Testis (tissue), 3 donors: ENCODE results near the gene SLC28A3. TPM values are rescaled to one million over a fixed set of nuclear protein-coding genes. Genes with fewer than 3 reads are reported as not detected.
"Not testable (repeated sequence)": the region's sequence is repeated elsewhere in the genome, so short reads cannot be mapped to it uniquely, and the experiment has no call there.

Experiments used
- DNase-seq: peaks from one replicate; pipeline ENCODE4 v3.0.0-alpha.2; 2019
- H3K27ac ChIP-seq, 2 donors: fragments of 200-600 bp; sonication (generic); one replicate each; pipeline ENCODE4 v1.5.1; 2019
- H3K27me3 ChIP-seq: fragments of 200-600 bp; sonication (generic); one replicate; pipeline ENCODE4 v1.5.1; 2019
- H3K36me3 ChIP-seq: fragments of 200-600 bp; sonication (generic); one replicate; pipeline ENCODE4 v1.5.1; 2017; ENCODE audit warnings: low read depth; ENCODE audit errors: missing control alignments
- H3K4me1 ChIP-seq: fragments of 200-600 bp; sonication (generic); one replicate; pipeline ENCODE4 v1.5.1; 2019
- H3K4me3 ChIP-seq, 2 donors: fragments of 200-600 bp; sonication (generic); one replicate each; pipeline ENCODE4 v1.5.1; 2017 to 2019
- H3K9me3 ChIP-seq: fragments of 200-600 bp; sonication (generic); one replicate; pipeline ENCODE4 v1.5.1; 2017
- POLR2A ChIP-seq: fragments of 450-650 bp; IDR thresholded peaks from one replicate; pipeline ENCODE4 v1.6.1; 2017; ENCODE audit warnings: antibody characterized with exemption, mild to moderate bottlenecking, moderate library complexity
- WGBS, 2 donors: methylation state at CpG; one replicate each; pipeline ENCODE4 v1.1.5; 2018; 5-methylcytosine and 5-hydroxymethylcytosine counted together
- intact Hi-C: fragments of 100-400 bp; cut with DNase I; formaldehyde crosslinking; loops from one replicate; pipeline ENCODE4 v1.15.1; 2023; ENCODE audit warnings: low total_unique reads
- polyA plus RNA-seq: library from polyadenylated mRNA; stranded (reverse); fragments of 350-450 nt; fragmentation: Illumina TruSeq; extraction: RNeasy Lipid Tissue Mini Kit (QIAGEN cat#74804); gene quantifications from one replicate; pipeline ENCODE4 v1.2.3, GENCODE V29; 2014; ENCODE audit warnings: low read depth, low replicate concordance; ENCODE audit not compliant: insufficient read depth
- total RNA-seq, 2 donors: library from RNA; depleted of rRNA; stranded (reverse); fragments of >200 nt; gene quantifications; one replicate each; pipeline ENCODE4 v1.2.3, GENCODE V29; 2016
- TF ChIP-seq, protein P1 (sequence below), 3 experiments: fragments of 450-650 bp in 2 of 3; fragments of 200-600 bp in 1 of 3; sonication (generic) in 1 of 3; IDR thresholded peaks; one replicate each; pipeline ENCODE4 v1.5.1; 2016 to 2019; ENCODE audit warnings: antibody characterized with exemption in 3 of 3, mild to moderate bottlenecking in 2 of 3, moderate library complexity in 1 of 3

Gene SLC28A3
- total and polyA plus RNA-seq, 3 donors from 2014 or later, result 0.08 to 1.7 (median 0.31) TPM

DNA sequence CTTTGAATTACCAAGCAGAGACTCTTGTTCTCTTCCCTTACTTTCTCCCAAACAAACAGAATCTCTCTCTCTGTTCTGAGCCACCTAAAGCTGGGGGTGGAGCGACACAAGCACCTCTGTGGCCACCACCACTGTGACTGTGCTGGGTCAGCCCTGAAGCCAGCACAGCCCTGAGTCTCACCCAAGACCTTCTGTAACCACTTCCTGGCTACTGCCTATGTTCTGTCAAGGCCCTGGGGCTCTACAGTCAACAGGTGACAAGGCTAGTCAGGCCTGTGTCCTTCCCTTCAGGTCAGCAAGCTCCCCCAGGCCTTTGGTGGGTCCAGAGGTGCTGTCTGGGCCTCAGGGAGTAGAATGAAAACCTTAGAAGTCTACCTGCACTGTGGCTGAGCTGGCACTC, 26.1 kb upstream of the SLC28A3 start:
- Histone ChIP-seq H3K27ac (peak overlapping the region; percentile 19 to 72), H3K9me3 (no peaks in the 10 kb centered on the region), H3K36me3 (no peaks in the 10 kb centered on the region), H3K4me3 (no peak overlapping the region), H3K27me3 (no peaks in the 10 kb centered on the region), H3K4me1 (no peaks in the 10 kb centered on the region)
- DNase-seq, result no peak
- intact Hi-C loops, result no loop called here
- no peak for TF ChIP-seq POLR2A
- TF ChIP-seq, protein P1, sequence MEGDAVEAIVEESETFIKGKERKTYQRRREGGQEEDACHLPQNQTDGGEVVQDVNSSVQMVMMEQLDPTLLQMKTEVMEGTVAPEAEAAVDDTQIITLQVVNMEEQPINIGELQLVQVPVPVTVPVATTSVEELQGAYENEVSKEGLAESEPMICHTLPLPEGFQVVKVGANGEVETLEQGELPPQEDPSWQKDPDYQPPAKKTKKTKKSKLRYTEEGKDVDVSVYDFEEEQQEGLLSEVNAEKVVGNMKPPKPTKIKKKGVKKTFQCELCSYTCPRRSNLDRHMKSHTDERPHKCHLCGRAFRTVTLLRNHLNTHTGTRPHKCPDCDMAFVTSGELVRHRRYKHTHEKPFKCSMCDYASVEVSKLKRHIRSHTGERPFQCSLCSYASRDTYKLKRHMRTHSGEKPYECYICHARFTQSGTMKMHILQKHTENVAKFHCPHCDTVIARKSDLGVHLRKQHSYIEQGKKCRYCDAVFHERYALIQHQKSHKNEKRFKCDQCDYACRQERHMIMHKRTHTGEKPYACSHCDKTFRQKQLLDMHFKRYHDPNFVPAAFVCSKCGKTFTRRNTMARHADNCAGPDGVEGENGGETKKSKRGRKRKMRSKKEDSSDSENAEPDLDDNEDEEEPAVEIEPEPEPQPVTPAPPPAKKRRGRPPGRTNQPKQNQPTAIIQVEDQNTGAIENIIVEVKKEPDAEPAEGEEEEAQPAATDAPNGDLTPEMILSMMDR (IDR thresholded peaks at IDR 0.05), result no peak
- WGBS, 2 donors, result 74 to 100% methylated on average over 1 of the region's 1 CpG

DNA sequence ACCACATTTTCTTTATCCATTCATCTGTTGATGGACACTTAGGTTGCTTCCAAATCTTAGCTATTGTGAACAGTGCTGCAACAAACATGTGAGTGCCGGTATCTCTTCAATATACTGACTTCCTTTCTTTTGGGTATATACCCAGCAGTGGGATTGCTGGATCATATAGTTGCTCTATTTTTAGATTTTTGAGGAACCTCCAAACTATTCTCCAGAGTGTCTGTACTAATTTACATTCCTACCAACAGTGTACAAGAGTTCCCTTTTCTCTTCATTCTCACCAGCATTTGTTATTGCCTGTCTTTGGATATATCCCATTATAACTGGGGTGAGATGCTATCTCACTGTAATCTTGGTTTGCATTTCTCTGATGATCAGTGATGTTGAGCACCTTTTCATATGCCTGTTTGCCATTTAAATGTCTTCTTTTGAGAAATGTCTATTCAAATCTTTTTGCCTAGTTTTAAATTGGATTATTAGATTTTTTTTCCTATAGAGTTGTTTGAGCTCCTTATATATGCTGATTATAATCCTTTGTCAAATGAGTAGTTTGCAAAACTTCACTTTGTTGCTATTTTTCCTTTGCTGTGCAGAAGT, 24.4 kb upstream of the SLC28A3 start:
- H3K9me3 ChIP-seq, H3K27ac ChIP-seq, DNase-seq, H3K27me3 ChIP-seq, H3K4me3 ChIP-seq, H3K36me3 ChIP-seq, intact Hi-C loops, H3K4me1 ChIP-seq: not testable (repeated sequence)
- 75 to 90% methylated on average over 1 of the region's 1 CpG for WGBS, 2 donors

DNA sequence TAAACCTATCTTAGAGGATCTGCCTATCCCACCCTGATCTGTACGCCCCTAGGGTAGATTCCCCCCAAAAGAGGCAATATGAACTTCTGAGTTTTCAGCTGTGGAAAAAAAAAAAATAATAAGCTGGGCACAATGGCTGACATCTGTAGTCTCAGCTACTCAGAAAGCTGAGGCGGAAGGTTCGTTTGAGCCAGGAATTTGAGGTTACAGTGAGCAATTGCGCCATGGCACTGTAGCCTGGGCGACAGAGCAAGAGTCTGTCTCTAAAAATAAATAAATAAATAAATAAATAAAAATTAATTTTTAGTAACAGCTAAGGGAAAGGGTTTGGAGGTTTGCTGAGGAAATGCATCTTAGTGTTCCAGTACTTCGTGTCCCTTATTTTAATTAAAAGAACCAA, 21.1 kb upstream of the SLC28A3 start:
- Histone ChIP-seq H3K36me3 (no peaks in the 10 kb centered on the region), H3K4me3 (peak overlapping the region in 1 of 2 donors; percentile 13), H3K27me3 (no peaks in the 10 kb centered on the region), H3K27ac (no peak overlapping the region), H3K4me1 (no peaks in the 10 kb centered on the region), H3K9me3 (no peaks in the 10 kb centered on the region)
- intact Hi-C loops, result no loop called here
- WGBS, 2 donors, result 42% methylated on average over 6 of the region's 6 CpGs
- no peak for TF ChIP-seq POLR2A
- TF ChIP-seq, protein P1 (IDR thresholded peaks at IDR 0.05), result no peak
- no peak for DNase-seq

DNA sequence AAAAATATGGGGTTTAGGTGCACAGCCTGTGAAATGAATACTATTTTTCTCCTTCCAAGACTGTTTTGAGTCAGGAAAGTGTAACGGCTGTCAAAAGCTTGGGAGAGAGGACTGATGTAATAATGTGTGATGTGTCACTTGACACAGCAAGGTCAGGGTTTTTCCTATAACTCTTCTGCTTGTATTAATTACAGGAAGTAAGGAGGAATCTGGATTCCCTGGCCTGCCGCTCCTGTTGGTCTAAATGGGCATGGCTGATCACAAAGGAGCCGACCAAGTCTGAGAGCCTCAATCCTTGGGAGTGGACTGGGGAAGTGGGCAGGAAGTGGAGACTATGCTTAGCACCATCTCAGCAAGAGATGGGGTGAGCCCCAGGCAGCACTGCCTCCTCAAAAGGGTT, 16.7 kb upstream of the SLC28A3 start:
- intact Hi-C loops, result no loop called here
- H3K27me3 ChIP-seq, result no peaks in the 10 kb centered on the region
- no peak for DNase-seq
- no peak for TF ChIP-seq POLR2A
- TF ChIP-seq, protein P1 (IDR thresholded peaks at IDR 0.05), result no peak
- H3K9me3 ChIP-seq, result no peaks in the 10 kb centered on the region
- H3K4me1 ChIP-seq, result no peaks in the 10 kb centered on the region
- H3K27ac ChIP-seq, result no peak overlapping the region
- no peak overlapping the region for H3K4me3 ChIP-seq
- H3K36me3 ChIP-seq, result no peaks in the 10 kb centered on the region
- WGBS, 2 donors, result 73 to 80% methylated on average over 3 of the region's 3 CpGs

DNA sequence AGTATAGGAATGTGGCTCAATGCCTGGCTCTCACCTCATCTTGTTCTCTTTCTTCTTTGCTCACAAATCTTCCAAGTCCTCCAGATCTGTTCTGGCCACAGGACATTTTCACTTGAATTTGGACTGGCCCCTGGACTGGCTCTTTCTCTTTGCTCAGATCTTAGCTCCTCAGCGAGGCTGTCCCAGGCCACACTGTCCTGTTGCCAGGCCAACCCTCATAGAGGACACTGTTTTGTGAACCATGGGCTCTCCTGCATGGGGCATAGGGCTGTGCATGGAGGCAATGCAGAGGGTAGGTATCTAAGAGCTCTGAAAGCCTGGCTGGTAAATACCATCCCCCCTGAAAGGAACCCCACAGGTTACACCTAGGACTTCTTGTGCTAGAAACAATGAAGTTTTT, 13.5 kb upstream of the SLC28A3 start:
- H3K36me3 ChIP-seq, result no peaks in the 10 kb centered on the region
- no peaks in the 10 kb centered on the region for H3K9me3 ChIP-seq
- no peak overlapping the region for H3K4me3 ChIP-seq
- intact Hi-C loops, result no loop called here
- DNase-seq, result no peak
- H3K4me1 ChIP-seq, result no peaks in the 10 kb centered on the region
- no peaks in the 10 kb centered on the region for H3K27me3 ChIP-seq
- 78 to 94% methylated on average over 1 of the region's 1 CpG for WGBS, 2 donors
- TF ChIP-seq, protein P1 (IDR thresholded peaks at IDR 0.05), result no peak
- no peak for TF ChIP-seq POLR2A
- no peak overlapping the region for H3K27ac ChIP-seq
